GM18505 (cell line): Measurements from ENCODE around the gene R3HDM4.

ENCODE experiments used
- ATAC-seq: cut with Tn5 transposase; IDR thresholded peaks from one replicate; pipeline ENCODE4 v1.9.1; 2021; ENCODE audit not compliant: unreplicated experiment
- POLR2A ChIP-seq: IDR thresholded peaks from 4 replicates; pipeline ENCODE4 v1.6.1; 2011; ENCODE audit warnings: borderline replicate concordance; ENCODE audit not compliant: insufficient read depth, insufficient read length; ENCODE audit errors: extremely low read depth

The R3HDM4 gene

GRCh38 chr19:869245-870177, 43.5 kb downstream of the R3HDM4 start:
- no peak for ATAC-seq
- no peak for TF ChIP-seq POLR2A

GRCh38 chr19:868458-869244, 44.4 kb downstream of the R3HDM4 start:
- ATAC-seq = no peak
- TF ChIP-seq POLR2A = no peak

- no peak for ATAC-seq
- no peak for TF ChIP-seq POLR2A
Measured at GRCh38 chr19:867855-868457, 45.1 kb downstream of the R3HDM4 start.

GRCh38 chr19:867301-867793, 45.7 kb downstream of the R3HDM4 start:
- no peak for ATAC-seq
- no peak for TF ChIP-seq POLR2A

- no peak for TF ChIP-seq POLR2A
- ATAC-seq = no peak
Measured at GRCh38 chr19:866769-867300, 46.2 kb downstream of the R3HDM4 start.

GRCh38 chr19:863315-863620, 49.8 kb downstream of the R3HDM4 start:
- no peak for TF ChIP-seq POLR2A

GRCh38 chr19:862581-863314, 50.3 kb downstream of the R3HDM4 start:
- no peak for ATAC-seq

More at GRCh38 chr19:863315-863620, 49.8 kb downstream of the R3HDM4 start:
- no peak for ATAC-seq

GRCh38 chr19:861756-862580, 51.1 kb downstream of the R3HDM4 start:
- no peak for TF ChIP-seq POLR2A
- no peak for ATAC-seq

More at GRCh38 chr19:862581-863314, 50.3 kb downstream of the R3HDM4 start:
- TF ChIP-seq POLR2A = no peak

GRCh38 chr19:861141-861755, 51.8 kb downstream of the R3HDM4 start:
- no peak for TF ChIP-seq POLR2A
- no peak for ATAC-seq

GRCh38 chr19:858868-859843, 53.9 kb downstream of the R3HDM4 start, which contains the start of gene CFD:
Gene CFD (plus strand): TSS chr19:859664. CDS start chr19:859690, 26 bp downstream.
- TF ChIP-seq POLR2A = no peak
- no peak for ATAC-seq
